Breast epithelium (tissue), 4 donors: ENCODE results near the gene FAM174C. TPM values are rescaled to one million over a fixed set of nuclear protein-coding genes. Genes with fewer than 3 reads are reported as not detected.

ENCODE experiments used
- DNase-seq, 2 donors: peaks; one replicate each; pipeline ENCODE4 v3.0.0-alpha.2; 2019; ENCODE audit warnings: low spot score in 2 of 2
- H3K27ac ChIP-seq, 2 donors: fragments of 200-600 bp; sonication (generic) in 1 of 2; one replicate each; pipeline ENCODE4 v1.5.1; 2016 to 2019; ENCODE audit warnings: mild to moderate bottlenecking in 1 of 2
- H3K27me3 ChIP-seq, 2 donors: fragments of 200-600 bp; sonication (generic) in 1 of 2; one replicate each; pipeline versions ENCODE4 v1.5.1 to v1.6.0; 2017 to 2019; ENCODE audit warnings: control low read depth in 1 of 2, mild to moderate bottlenecking in 1 of 2
- H3K36me3 ChIP-seq: fragments of 200-600 bp; one replicate; pipeline ENCODE4 v1.5.1; 2019
- H3K4me1 ChIP-seq, 2 donors: fragments of 200-600 bp; sonication (generic); one replicate each; pipeline ENCODE4 v1.5.1; 2016 to 2019; ENCODE audit warnings: control low read depth in 1 of 2
- H3K4me3 ChIP-seq, 3 donors: fragments of 200-600 bp; sonication (generic); 1 replicate in 2 of 3; 2 replicates in 1 of 3; pipeline ENCODE4 v1.5.1; 2016 to 2019; ENCODE audit warnings: mild to moderate bottlenecking in 3 of 3, moderate library complexity in 2 of 3
- H3K9me3 ChIP-seq, 2 donors: fragments of 200-600 bp; sonication (generic) in 1 of 2; one replicate each; pipeline ENCODE4 v1.5.1; 2016 to 2019; ENCODE audit warnings: control low read depth in 1 of 2
- CTCF ChIP-seq, 3 donors: fragments of 450-650 bp; IDR thresholded peaks; one replicate each; pipeline ENCODE4 v1.5.1; 2016 to 2017; ENCODE audit warnings: antibody characterized with exemption in 3 of 3, mild to moderate bottlenecking in 3 of 3, moderate library complexity in 3 of 3
- POLR2A ChIP-seq: fragments of 450-650 bp; IDR thresholded peaks from one replicate; pipeline ENCODE4 v1.6.1; 2016; ENCODE audit warnings: antibody characterized with exemption, mild to moderate bottlenecking, moderate library complexity
- POLR2AphosphoS5 ChIP-seq, 3 donors: sonication (generic); formaldehyde crosslinking; IDR thresholded peaks; one replicate each; pipeline ENCODE4 v1.6.1; 2017; ENCODE audit warnings: antibody characterized with exemption in 3 of 3
- intact Hi-C: fragments of 100-400 bp; cut with DNase I; formaldehyde crosslinking; loops from one replicate; pipeline ENCODE4 v1.15.1; 2023; ENCODE audit warnings: low total_unique reads
- total RNA-seq, 3 donors: library from RNA; depleted of rRNA; stranded (reverse); fragments of >200 nt; gene quantifications; one replicate each; pipeline ENCODE4 v1.1.0, GENCODE V29; 2016

The FAM174C gene
- total RNA-seq, 3 donors from 2014 or later: 43.9 to 60.6 (median 53.1) TPM

DNA sequence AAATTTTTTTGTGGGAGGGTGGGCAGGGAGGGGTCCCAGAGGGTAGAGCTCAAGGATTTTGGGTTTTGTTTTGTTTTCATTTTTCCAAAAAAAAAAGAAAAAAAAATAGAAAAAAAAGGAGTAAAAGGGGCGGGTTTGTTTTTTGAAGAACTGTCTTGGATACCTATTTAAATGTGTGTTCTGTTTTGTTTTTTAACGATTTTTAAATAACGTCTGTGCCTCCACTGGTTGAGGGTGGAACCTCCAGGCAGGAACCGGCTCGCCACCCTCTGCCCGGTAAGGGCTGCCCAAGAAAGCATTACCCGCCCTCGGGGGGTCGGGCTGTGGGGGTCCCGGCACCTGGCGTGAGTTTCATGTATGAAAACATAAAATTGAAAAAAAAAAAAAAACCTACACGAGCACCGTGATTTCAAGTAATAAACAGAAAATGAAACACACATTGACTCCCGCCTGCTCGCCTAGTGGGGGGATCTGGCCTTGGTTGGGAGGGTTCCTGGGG, 16.6 kb upstream of the FAM174C start:
- H3K27me3 ChIP-seq: no peaks in the 10 kb centered on the region
- intact Hi-C loops: no loop called here
- peaks cover 11% of the 10 kb centered on the region for H3K36me3 ChIP-seq
- no peaks in the 10 kb centered on the region for H3K9me3 ChIP-seq
- peak overlapping the region; percentile 97 to 98 for H3K27ac ChIP-seq
- TF ChIP-seq POLR2A (no peak), CTCF (IDR thresholded peaks at IDR 0.05) (no peak), POLR2AphosphoS5 (IDR thresholded peaks at IDR 0.05) (no peak)
- DNase-seq: no peak
- peaks cover 30 to 41% of the 10 kb centered on the region in 2 donors for H3K4me1 ChIP-seq
- peak overlapping the region; percentile 21 to 53 (median 25) for H3K4me3 ChIP-seq

DNA sequence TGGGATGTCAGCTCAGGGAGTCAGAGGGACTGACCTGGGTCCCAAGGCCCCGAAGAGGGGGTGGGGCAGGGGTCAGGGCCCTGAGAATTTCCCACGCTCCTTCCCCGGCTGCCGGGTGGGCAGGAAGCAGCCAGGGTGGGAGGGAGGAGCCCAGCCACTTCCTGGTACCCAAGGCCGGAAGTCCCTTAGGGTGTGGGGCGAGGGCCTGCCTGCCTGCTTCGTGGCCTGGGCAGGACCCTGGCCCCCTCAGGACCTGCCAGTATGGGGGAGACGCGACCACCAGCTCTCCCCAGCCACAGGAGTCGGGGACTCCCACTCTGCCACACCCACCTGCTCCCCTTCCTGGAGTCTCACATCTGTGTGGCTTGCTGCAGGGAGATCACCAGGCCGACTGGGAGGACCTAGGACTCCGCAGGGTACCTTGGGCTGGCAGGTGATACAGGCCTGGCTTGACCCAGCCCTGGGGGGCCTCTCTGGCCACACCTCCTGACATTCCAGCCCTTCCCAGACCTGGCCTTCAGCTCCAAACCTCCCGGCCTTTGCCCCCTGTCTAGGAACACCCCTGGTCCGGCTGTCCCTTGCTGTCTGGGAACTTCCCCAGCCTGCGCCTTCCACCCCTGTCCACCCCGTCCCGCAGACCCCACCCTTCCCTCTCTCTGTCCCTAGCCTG, 16.0 kb upstream of the FAM174C start:
- no peaks in the 10 kb centered on the region for H3K9me3 ChIP-seq
- TF ChIP-seq POLR2A (no peak), POLR2AphosphoS5 (IDR thresholded peaks at IDR 0.05) (peak in 2 of 3 donors; percentile 66 to 71)
- no peak for DNase-seq
- intact Hi-C loops: no loop called here
- no peaks in the 10 kb centered on the region for H3K27me3 ChIP-seq
- H3K36me3 ChIP-seq: peaks cover 11% of the 10 kb centered on the region
- H3K27ac ChIP-seq: peak overlapping the region; percentile 97 to 98
- H3K4me1 ChIP-seq: peaks cover 24 to 35% of the 10 kb centered on the region in 2 donors
- peak overlapping the region; percentile 21 to 53 (median 25) for H3K4me3 ChIP-seq

DNA sequence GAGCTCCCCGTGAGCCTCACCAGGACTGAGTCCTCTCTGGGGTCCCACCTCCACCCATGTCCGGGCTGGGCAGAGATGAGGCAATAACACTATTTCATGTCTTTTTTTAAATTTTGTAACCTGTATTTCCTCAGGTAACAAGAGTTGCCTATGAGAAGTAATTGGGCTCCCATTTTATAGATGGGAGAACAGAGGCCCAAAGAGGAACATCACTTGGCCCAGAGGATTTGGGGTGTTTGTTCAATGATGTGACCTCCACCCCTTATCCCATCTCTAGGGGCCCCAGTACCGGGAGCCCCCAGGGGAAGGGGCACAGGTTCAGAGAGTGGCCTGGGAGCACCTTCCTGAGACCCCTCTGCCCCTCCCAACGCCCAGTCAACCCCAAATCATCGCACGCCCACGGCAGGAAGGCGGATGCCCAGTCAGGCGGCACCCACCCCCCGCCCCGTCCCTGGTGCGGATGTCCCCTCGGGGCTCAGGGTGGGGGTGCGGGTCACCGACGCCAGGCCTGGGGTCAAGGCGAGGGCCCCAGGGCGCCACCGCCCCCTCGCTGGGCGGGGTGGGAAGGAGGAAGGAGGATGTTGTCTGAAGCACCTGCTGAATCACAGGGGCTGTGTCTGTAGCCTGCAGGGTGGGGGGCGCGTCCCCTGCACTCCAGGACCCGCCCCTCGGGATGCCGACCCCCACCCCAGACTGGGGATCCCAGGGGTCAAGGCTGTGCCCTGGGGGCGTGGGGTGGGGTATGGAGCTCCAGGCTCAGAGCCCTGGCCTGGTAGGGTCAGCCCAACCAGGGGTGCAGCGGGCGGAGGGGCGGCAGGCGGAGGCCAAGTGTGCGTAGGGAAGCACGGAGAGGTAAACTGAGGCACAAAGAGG, 15.2 kb upstream of the FAM174C start:
- Histone ChIP-seq H3K27ac (peak overlapping the region; percentile 97 to 98), H3K9me3 (no peaks in the 10 kb centered on the region), H3K27me3 (no peaks in the 10 kb centered on the region), H3K4me3 (peak overlapping the region; percentile 57 to 79 (median 70)), H3K36me3 (peaks cover 7% of the 10 kb centered on the region), H3K4me1 (peaks cover 22 to 34% of the 10 kb centered on the region in 2 donors)
- TF ChIP-seq POLR2AphosphoS5 (IDR thresholded peaks at IDR 0.05) (no peak), POLR2A (no peak), CTCF (IDR thresholded peaks at IDR 0.05) (no peak)
- no peak for DNase-seq
- intact Hi-C loops: no loop called here

DNA sequence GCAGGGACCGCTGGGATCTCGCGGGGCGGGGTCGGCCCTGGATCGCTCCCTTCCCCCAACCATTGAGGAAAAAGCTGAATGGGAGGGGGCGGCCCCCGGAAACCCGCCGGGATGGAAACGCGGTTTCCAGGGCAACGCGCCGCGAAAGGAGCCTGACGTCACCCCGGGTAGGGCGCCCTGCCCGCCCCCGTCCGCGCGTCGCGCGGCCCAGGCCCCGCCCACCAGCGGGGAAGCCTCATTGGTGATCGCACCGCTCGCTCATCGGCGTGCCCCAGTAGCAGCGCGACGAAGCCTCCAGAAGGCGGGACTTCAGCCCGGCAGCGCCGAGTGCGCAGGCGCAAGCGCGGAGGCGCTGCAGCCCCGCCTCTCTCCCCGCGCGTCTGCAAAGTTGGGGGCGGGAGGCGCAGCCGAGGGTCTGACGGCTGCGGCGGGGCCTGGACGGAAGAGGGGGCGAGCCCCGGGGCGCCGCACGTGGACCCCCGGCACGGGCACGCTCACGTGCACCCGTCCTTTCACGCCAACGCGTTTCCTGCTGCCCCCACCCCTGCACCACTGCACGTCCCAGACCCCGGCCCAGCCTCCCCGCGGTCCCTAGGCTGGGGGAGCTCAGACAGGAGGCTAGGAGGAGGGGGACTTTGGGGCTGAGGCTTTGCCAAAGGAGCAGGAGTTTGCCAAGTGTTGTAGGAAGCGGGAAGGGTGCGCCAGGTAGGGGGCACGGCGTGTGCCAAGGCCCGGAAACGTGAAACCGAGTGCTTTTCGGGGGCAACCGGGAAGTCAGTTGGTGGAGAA, 14.4 kb upstream of the FAM174C start:
- TF ChIP-seq CTCF (IDR thresholded peaks at IDR 0.05): no peak
- peak in 2 of 3 donors; percentile 29 to 61 for TF ChIP-seq POLR2AphosphoS5 (IDR thresholded peaks at IDR 0.05)
- no peak for TF ChIP-seq POLR2A
- intact Hi-C loops: no loop called here
- H3K9me3 ChIP-seq: no peaks in the 10 kb centered on the region
- peak; percentile 95 for DNase-seq
- H3K36me3 ChIP-seq: no peaks in the 10 kb centered on the region
- no peaks in the 10 kb centered on the region for H3K27me3 ChIP-seq
- peaks cover 24 to 41% of the 10 kb centered on the region in 2 donors for H3K4me1 ChIP-seq
- peak overlapping the region; percentile 57 to 79 (median 70) for H3K4me3 ChIP-seq
- H3K27ac ChIP-seq: peak overlapping the region; percentile 97 to 98

DNA sequence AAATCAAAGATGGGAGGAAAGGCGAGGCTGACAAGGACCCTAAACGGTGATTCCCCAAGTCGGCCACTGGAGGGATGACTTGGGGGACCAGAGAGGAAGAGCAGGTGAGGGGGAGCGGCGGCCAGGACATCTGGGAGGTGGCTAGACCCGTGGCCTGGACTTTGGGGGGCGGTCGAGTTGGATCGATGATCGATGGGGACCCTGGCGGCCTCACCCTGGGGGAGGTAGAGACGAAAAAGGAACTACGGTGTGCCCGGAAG, 13.9 kb upstream of the FAM174C start:
- Histone ChIP-seq H3K9me3 (no peaks in the 10 kb centered on the region), H3K36me3 (no peaks in the 10 kb centered on the region), H3K4me1 (peaks cover 29 to 46% of the 10 kb centered on the region in 2 donors), H3K27me3 (no peaks in the 10 kb centered on the region), H3K27ac (peak overlapping the region; percentile 97 to 98), H3K4me3 (peak overlapping the region; percentile 57 to 79 (median 70))
- intact Hi-C loops: no loop called here
- DNase-seq: no peak
- no peak for TF ChIP-seq POLR2A
- TF ChIP-seq CTCF (IDR thresholded peaks at IDR 0.05): peak in 2 of 3 donors; percentile 34 to 53
